ENCODE results near the gene DCLK2. TPM values are rescaled to one million over a fixed set of nuclear protein-coding genes. Genes with fewer than 3 reads are reported as not detected.
A peak's percentile ranks its signal among the peaks of the same experiment; 100 is the strongest.

DCLK2 gene
- total and polyA plus RNA-seq, 2 of the 4 experiments (the other 2 are of a cell fraction) = 11.3 to 15.5 TPM

DNA sequence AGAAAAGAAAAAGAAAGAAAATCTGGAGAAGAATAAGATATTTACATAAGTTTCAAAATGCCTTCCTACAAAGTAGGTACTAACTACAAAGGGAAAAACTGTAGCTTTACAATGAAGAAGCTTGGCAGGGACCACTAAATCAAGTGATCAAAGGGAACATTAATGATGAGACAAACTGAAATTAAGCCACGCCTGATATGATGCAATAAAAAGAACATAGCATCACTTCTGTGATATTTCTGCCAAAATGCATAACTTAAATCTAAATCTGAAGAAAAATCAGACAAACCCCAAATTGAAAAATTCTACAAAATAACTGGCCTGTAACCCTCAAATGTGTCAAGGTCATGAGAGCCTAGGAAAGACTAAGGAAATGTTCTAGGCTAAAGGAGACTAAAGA is 8.9 kb upstream of the DCLK2 start:
- no peaks in the 10 kb centered on the region for H3K9me1 ChIP-seq (ENCODE audit: insufficient read depth, low read length)
- no peak overlapping the region for H3K56ac ChIP-seq (ENCODE audit: extremely low read depth, insufficient read depth, low read length)
- no CpG with 5 or more reads among the region's 1 CpG for WGBS, 2 experiments (ENCODE audit: extremely low coverage in 2 of 2, insufficient read length in 1 of 2)
- TF ChIP-seq CEBPB (IDR thresholded peaks at IDR 0.05; ENCODE audit: low read depth, low read length) = peak; percentile 79
- TF ChIP-seq MXI1 (IDR thresholded peaks at IDR 0.05; ENCODE audit: borderline replicate concordance, low read depth, low read length) = no peak
- H3K18ac ChIP-seq (ENCODE audit: low read depth, low read length) = no peak overlapping the region
- H3K4me2 ChIP-seq (ENCODE audit: low read depth, low read length) = no peak overlapping the region
- no peaks in the 10 kb centered on the region for H3K9me3 ChIP-seq (ENCODE audit: control insufficient read depth, insufficient read depth, low read length)
- H3K4me3 ChIP-seq (ENCODE audit: insufficient read depth, low read depth, low read length) = no peak overlapping the region
- intact Hi-C loops (cut with micrococcal nuclease) (no loop called here), in situ Hi-C loops (cut with MboI; ENCODE audit: low sequenced_read_pairs) (no loop called here), dilution Hi-C loops (cut with HindIII; ENCODE audit: low sequenced_read_pairs, unreplicated experiment) (no loop called here)
- H3K79me1 ChIP-seq (ENCODE audit: low read depth in 1 of 2, low read length in 2 of 2) = no peaks in the 10 kb centered on the region
- no peak overlapping the region for H3K14ac ChIP-seq (replicated peaks; ENCODE audit: low read depth, low read length)
- H2BK120ac ChIP-seq (ENCODE audit: low read depth, low read length) = no peak overlapping the region
- H4K20me1 ChIP-seq (ENCODE audit: insufficient read depth, low read length) = no peaks in the 10 kb centered on the region
- H3K4ac ChIP-seq (ENCODE audit: low read depth, low read length) = no peak overlapping the region
- H2BK15ac ChIP-seq (ENCODE audit: low read depth, low read length) = no peak overlapping the region; the same call in 2 of the 3 replicates
- H3K9ac ChIP-seq (ENCODE audit: low read depth, low read length) = no peak overlapping the region
- H3K4me1 ChIP-seq (ENCODE audit: control insufficient read depth, insufficient read depth, low read length) = peaks cover 5% of the 10 kb centered on the region; the same call in 1 of the 2 replicates
- no peak overlapping the region for H4K91ac ChIP-seq (ENCODE audit: insufficient read depth, low read depth, low read length)
- no peak overlapping the region for H2AK5ac ChIP-seq (ENCODE audit: low read depth, low read length)
- H3K27me3 ChIP-seq (ENCODE audit: control insufficient read depth, insufficient read depth, low read length) = no peaks in the 10 kb centered on the region
- ChIA-PET CTCF (no interaction called here), POLR2A (ENCODE audit: unreplicated experiment) (no interaction called here)
- H2BK5ac ChIP-seq (ENCODE audit: low read depth, low read length, poor library complexity, severe bottlenecking) = no peak overlapping the region
- H2BK20ac ChIP-seq (ENCODE audit: low read depth, low read length) = no peak overlapping the region
- H4K5ac ChIP-seq (ENCODE audit: low read depth, low read length) = no peak overlapping the region
- no TSS peak for BruUV-seq (replicated peaks)
- H2AK9ac ChIP-seq (replicated peaks; ENCODE audit: low read depth, low read length, poor library complexity) = no peak overlapping the region
- DNase-seq (no peak), ATAC-seq (ENCODE audit: low read depth) (no peak)
- H2AFZ ChIP-seq (replicated peaks; ENCODE audit: low read length, poor library complexity) = no peak overlapping the region
- H3K23ac ChIP-seq (ENCODE audit: low read depth, low read length) = no peak overlapping the region
- no peak overlapping the region for H4K8ac ChIP-seq (ENCODE audit: low read depth in 2 of 2, low read length in 2 of 2)
- no peaks in the 10 kb centered on the region for H3K36me3 ChIP-seq (ENCODE audit: control insufficient read depth, insufficient read depth, low read length)
- H3K27ac ChIP-seq (ENCODE audit: insufficient read depth, low read length) = no peak overlapping the region

All from IMR-90 (cell line).